Endothelial cell of umbilical vein (primary cell): ENCODE measurements around the gene ZBTB46. TPM values are rescaled to one million over a fixed set of nuclear protein-coding genes. Genes with fewer than 3 reads are reported as not detected.

ENCODE experiments used
- BruUV-seq: library from RNA; stranded (reverse); fragments of 400-500 nt; replicated peaks from 2 replicates; lab custom pipeline; 2021; lab: Mats Ljungman, UMichigan
- CTCF ChIA-PET: fragments of 300-600, 350-600 bp; sonication (Branson Sonifier 250); formaldehyde crosslinking; loops from one replicate; lab custom pipeline; 2021; ENCODE audit warnings: antibody characterized with exemption, inconsistent platforms; lab: Charles Lee
- POLR2A ChIA-PET: fragments of 300-600, 350-600 bp; sonication (Branson Sonifier 250); formaldehyde crosslinking; loops from one replicate; lab custom pipeline; 2021; ENCODE audit warnings: antibody characterized with exemption, inconsistent platforms; lab: Charles Lee
- DNase-seq: peaks from one replicate; pipeline ENCODE4 v3.0.0-alpha.2; 2011; ENCODE audit warnings: low read depth, low spot score
- FAIRE-seq: peaks from 2 replicates; lab custom pipeline; 2011; peaks lifted over from hg19 to GRCh38; lab: Jason Lieb, UNC
- H2AFZ ChIP-seq: 2 replicates; pipeline ENCODE4 v1.6.0; 2012; ENCODE audit warnings: low read depth, low read length, control low read depth, inconsistent platforms
- H3K27ac ChIP-seq: 2 replicates; pipeline ENCODE4 v1.5.1; 2011; ENCODE audit warnings: low read depth, mild to moderate bottlenecking, control low read depth, low read length, moderate library complexity; ENCODE audit not compliant: insufficient read depth
- H3K27me3 ChIP-seq, 2 experiments: 2 replicates each; pipeline versions ENCODE4 v1.6.0 to v1.6.1; 2011; ENCODE audit warnings: low read length in 2 of 2, mixed read lengths in 1 of 2; ENCODE audit not compliant: control insufficient read depth in 2 of 2, insufficient read depth in 2 of 2
- H3K36me3 ChIP-seq, 2 experiments: 2 replicates in 1 of 2; 3 replicates in 1 of 2; pipeline ENCODE4 v1.5.1; 2011; ENCODE audit warnings: low read length in 2 of 2, mild to moderate bottlenecking in 1 of 2, moderate library complexity in 1 of 2; ENCODE audit not compliant: control insufficient read depth in 2 of 2, insufficient read depth in 2 of 2; ENCODE audit errors: extremely low read depth in 1 of 2
- H3K4me1 ChIP-seq: 3 replicates; pipeline ENCODE4 v1.5.1; 2011; ENCODE audit warnings: mild to moderate bottlenecking, low read length; ENCODE audit not compliant: control insufficient read depth, insufficient read depth; ENCODE audit errors: extremely low read depth
- H3K4me2 ChIP-seq: 2 replicates; pipeline ENCODE4 v1.6.1; 2011; ENCODE audit warnings: low read length, control low read depth, mixed read lengths; ENCODE audit not compliant: insufficient read depth
- H3K4me3 ChIP-seq, 3 experiments: fragments of 200-600 bp in 1 of 3; sonication (generic), shearing (Covaris generic) in 1 of 3; replicated peaks in 1 of 3; 2 replicates each; pipeline ENCODE4 v1.5.1; 2011 to 2016; ENCODE audit warnings: control low read depth in 3 of 3, low read length in 3 of 3, mild to moderate bottlenecking in 2 of 3, inconsistent platforms in 1 of 3, low read depth in 1 of 3, moderate library complexity in 1 of 3; ENCODE audit not compliant: insufficient read depth in 1 of 3
- H3K79me2 ChIP-seq: 2 replicates; pipeline ENCODE4 v1.6.0; 2012; ENCODE audit warnings: low read length, inconsistent platforms; ENCODE audit not compliant: control insufficient read depth, insufficient read depth
- H3K9ac ChIP-seq: replicated peaks from 2 replicates; pipeline ENCODE3; 2011; ENCODE audit warnings: low read length, control low read depth; ENCODE audit not compliant: insufficient read depth; ENCODE audit errors: extremely low read depth
- H3K9me1 ChIP-seq: replicated peaks from 3 replicates; pipeline ENCODE4 v1.6.0; 2011; ENCODE audit warnings: mild to moderate bottlenecking, low read length; ENCODE audit not compliant: control insufficient read depth, insufficient read depth; ENCODE audit errors: extremely low read depth
- H3K9me3 ChIP-seq: replicated peaks from 2 replicates; pipeline ENCODE4 v1.5.1; 2012; ENCODE audit warnings: low read length, inconsistent platforms; ENCODE audit not compliant: control insufficient read depth, insufficient read depth
- H4K20me1 ChIP-seq: replicated peaks from 2 replicates; pipeline ENCODE3; 2011; ENCODE audit warnings: mild to moderate bottlenecking, low read length; ENCODE audit not compliant: control insufficient read depth, insufficient read depth; ENCODE audit errors: extremely low read depth
- CTCF ChIP-seq, 2 donors: IDR thresholded peaks; 1 replicate in 1 of 2; 2 replicates in 1 of 2; pipeline ENCODE4 v1.5.1; 2011; ENCODE audit warnings: low read length in 2 of 2, mild to moderate bottlenecking in 2 of 2, moderate library complexity in 2 of 2, control low read depth in 1 of 2, inconsistent platforms in 1 of 2, low read depth in 1 of 2; ENCODE audit not compliant: insufficient read depth in 1 of 2; ENCODE audit errors: extremely low read depth in 1 of 2
- EZH2 ChIP-seq: IDR thresholded peaks from 2 replicates; pipeline ENCODE4 v1.6.1; 2012; ENCODE audit warnings: borderline replicate concordance, low read depth, mild to moderate bottlenecking, moderate library complexity, low read length, inconsistent platforms; ENCODE audit not compliant: severe bottlenecking
- FOS ChIP-seq: IDR thresholded peaks from 2 replicates; pipeline ENCODE4 v1.6.1; 2011; ENCODE audit warnings: mild to moderate bottlenecking, low read length, moderate library complexity, borderline replicate concordance; ENCODE audit not compliant: insufficient read depth
- GATA2 ChIP-seq: IDR thresholded peaks from 2 replicates; pipeline ENCODE4 v1.7.0; 2011; ENCODE audit warnings: low read depth, mild to moderate bottlenecking, moderate library complexity, mixed read lengths, low read length; ENCODE audit not compliant: insufficient read length, insufficient read depth
- MYC ChIP-seq: IDR thresholded peaks from one replicate; pipeline ENCODE4 v1.6.1; 2011; ENCODE audit warnings: mild to moderate bottlenecking, low read depth, low read length
- POLR2A ChIP-seq: IDR thresholded peaks from 2 replicates; pipeline ENCODE4 v1.6.1; 2012; ENCODE audit warnings: low read depth, mild to moderate bottlenecking, control low read depth, low read length
- POLR2AphosphoS5 ChIP-seq: IDR thresholded peaks from 2 replicates; pipeline ENCODE4 v1.6.1; 2012; ENCODE audit warnings: low read depth, mild to moderate bottlenecking, control low read depth, low read length, moderate library complexity; ENCODE audit not compliant: insufficient read depth
- dilution Hi-C: fragments of 300-500 bp; cut with MboI; formaldehyde crosslinking; loops from one replicate; pipeline ENCODE4 v1.15.0; 2019; ENCODE audit warnings: low sequenced_read_pairs; ENCODE audit not compliant: extremely low pct_ligation_motif_present
- intact Hi-C: fragments of 100-400 bp; cut with micrococcal nuclease; formaldehyde crosslinking; loops from one replicate; pipeline ENCODE4 v1.10.0; 2022
- polyA plus RNA-seq, 4 experiments: library from polyadenylated mRNA; depleted of rRNA in 3 of 4; stranded (reverse) in 3 of 4; unstranded in 1 of 4; fragments of >200 nt; gene quantifications; 2 replicates each; pipeline versions ENCODE4 v1.2.1 to v1.2.3, GENCODE V29; 2011 to 2012; ENCODE audit warnings: missing spikeins in 1 of 4
- total RNA-seq: library from RNA; stranded (reverse); gene quantifications from 2 replicates; pipeline ENCODE4 v1.2.3, GENCODE V29; 2021

Gene ZBTB46
- total and polyA plus RNA-seq, 2 donors (not counting 3 experiments of a cell fraction or from before 2014, with no cell fraction given): 1.3 to 7.1 TPM

- H3K27ac ChIP-seq: no peak overlapping the region
- no peak overlapping the region for H3K4me2 ChIP-seq
- intact Hi-C loops: no loop called here
- H3K4me3 ChIP-seq: no peak overlapping the region
- TF ChIP-seq POLR2A (no peak), MYC (no peak), GATA2 (no peak), EZH2 (no peak), POLR2AphosphoS5 (no peak)
- dilution Hi-C loops: no loop called here
- H3K9ac ChIP-seq: no peak overlapping the region
- no peaks in the 10 kb centered on the region for H3K4me1 ChIP-seq
- no peak for FAIRE-seq
- no peaks in the 10 kb centered on the region for H4K20me1 ChIP-seq
- H3K27me3 ChIP-seq: no peaks in the 10 kb centered on the region
- ChIA-PET POLR2A (no interaction called here), CTCF (interaction anchor here (1.1 to 3.0 kb wide), 2 partner anchors 15 to 27 kb away, joined by 3 to 10 read pairs; no protein-coding TSS in a partner anchor)
- DNase-seq: no peak
- H3K36me3 ChIP-seq: no peaks in the 10 kb centered on the region
- H3K9me1 ChIP-seq: no peaks in the 10 kb centered on the region
- H3K9me3 ChIP-seq: no peaks in the 10 kb centered on the region
- H2AFZ ChIP-seq: no peak overlapping the region
- H3K79me2 ChIP-seq: no peaks in the 10 kb centered on the region
- no TSS peak for BruUV-seq
Measured at GRCh38 chr20:63759377-63759901, 71.6 kb downstream of the ZBTB46 start.

DNA sequence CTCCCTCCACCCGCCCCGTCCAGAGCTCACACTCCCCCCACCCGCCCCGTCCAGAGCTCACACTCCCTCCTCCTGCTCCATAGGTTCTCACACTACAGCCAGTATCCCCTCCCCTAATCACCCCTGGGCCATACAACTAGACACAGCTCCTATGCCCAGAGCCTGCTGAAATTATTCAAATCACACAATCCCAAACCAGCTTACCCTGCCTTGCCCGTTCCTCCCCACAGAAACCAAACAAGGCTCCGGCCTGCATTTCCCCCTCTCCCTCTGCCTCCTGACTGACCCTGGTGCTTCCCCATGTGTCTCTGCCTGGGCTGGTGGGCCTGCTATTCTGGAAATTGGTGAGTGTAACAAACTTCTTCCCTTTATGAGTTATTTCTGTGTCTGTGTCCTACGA is 72.9 kb downstream of the ZBTB46 start:
- Histone ChIP-seq H3K27me3 (no peaks in the 10 kb centered on the region), H3K4me3 (no peak overlapping the region), H3K4me1 (no peaks in the 10 kb centered on the region), H3K9me3 (no peaks in the 10 kb centered on the region), H3K79me2 (no peaks in the 10 kb centered on the region), H3K9me1 (no peaks in the 10 kb centered on the region), H4K20me1 (no peaks in the 10 kb centered on the region), H3K4me2 (no peak overlapping the region), H3K9ac (no peak overlapping the region), H3K36me3 (no peaks in the 10 kb centered on the region), H3K27ac (no peak overlapping the region), H2AFZ (no peak overlapping the region)
- dilution Hi-C loops: no loop called here
- ChIA-PET POLR2A (no interaction called here), CTCF (interaction anchor here (0.9 kb wide), 1 partner anchor 11 kb away, joined by 4 read pairs; no protein-coding TSS in a partner anchor)
- intact Hi-C loops: no loop called here
- TF ChIP-seq POLR2AphosphoS5 (no peak), FOS (no peak), CTCF (IDR thresholded peaks at IDR 0.05; ENCODE audit: extremely low read depth in 1 of 2, insufficient read depth in 1 of 2, low read depth in 1 of 2, low read length in 2 of 2) (no peak)
- BruUV-seq: no TSS peak
- no peak for FAIRE-seq
- DNase-seq: no peak
